OCI-LY3 (cell line): ENCODE results near the gene SLC12A4.

Source experiments
- EZH2phosphoT487 ChIP-seq: fragments of 200-600 bp; shearing (Covaris generic); IDR thresholded peaks from 2 replicates; pipeline ENCODE4 v1.6.1; 2018; ENCODE audit warnings: antibody characterized with exemption, mixed run types, low read depth
- TF ChIP-seq, protein P1 (sequence below): fragments of 200-600, 300-600 bp; sonication (generic); IDR thresholded peaks from 2 replicates; pipeline ENCODE4 v1.5.1; 2014; ENCODE audit warnings: antibody characterized with exemption, low read length, low read depth

DNA sequence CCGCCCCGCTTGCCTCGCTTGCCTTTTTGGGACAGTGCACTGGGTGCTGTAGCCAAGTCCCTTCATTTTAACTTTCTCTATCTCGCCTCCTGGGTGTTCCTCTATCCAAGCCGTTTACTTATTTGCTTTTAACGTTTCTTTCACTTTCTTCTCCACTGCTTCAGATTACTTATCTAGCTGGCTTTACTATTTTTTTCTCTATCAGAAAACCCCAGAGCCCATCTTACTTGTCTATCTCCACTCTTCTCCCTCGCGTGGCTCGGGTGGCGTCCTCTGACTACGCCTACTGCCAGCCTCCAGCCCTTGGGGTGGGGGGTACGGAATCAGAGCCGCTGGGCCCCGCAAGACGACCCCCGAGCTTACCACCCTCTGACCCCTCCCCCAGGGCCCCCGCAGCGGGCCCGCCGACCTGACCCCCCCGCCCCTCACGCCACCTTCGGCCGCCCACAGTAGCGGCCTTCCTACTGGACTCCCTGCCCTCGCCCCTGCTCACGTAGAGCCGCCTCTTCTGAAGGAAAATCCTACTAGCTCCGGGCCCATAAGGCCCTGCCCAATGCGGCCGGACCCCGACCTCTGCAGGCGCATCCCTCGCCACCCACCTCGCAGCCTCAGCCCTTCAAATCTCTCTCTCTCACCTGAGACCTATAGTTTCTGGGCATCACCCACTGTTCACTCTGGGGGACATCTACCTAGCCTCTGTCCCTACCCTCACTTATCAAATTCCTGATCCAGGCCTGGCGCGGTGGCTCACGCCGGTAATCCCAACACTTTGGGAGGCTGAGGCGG lies 1.0 kb upstream of the SLC12A4 start:
- TF ChIP-seq, protein P1, sequence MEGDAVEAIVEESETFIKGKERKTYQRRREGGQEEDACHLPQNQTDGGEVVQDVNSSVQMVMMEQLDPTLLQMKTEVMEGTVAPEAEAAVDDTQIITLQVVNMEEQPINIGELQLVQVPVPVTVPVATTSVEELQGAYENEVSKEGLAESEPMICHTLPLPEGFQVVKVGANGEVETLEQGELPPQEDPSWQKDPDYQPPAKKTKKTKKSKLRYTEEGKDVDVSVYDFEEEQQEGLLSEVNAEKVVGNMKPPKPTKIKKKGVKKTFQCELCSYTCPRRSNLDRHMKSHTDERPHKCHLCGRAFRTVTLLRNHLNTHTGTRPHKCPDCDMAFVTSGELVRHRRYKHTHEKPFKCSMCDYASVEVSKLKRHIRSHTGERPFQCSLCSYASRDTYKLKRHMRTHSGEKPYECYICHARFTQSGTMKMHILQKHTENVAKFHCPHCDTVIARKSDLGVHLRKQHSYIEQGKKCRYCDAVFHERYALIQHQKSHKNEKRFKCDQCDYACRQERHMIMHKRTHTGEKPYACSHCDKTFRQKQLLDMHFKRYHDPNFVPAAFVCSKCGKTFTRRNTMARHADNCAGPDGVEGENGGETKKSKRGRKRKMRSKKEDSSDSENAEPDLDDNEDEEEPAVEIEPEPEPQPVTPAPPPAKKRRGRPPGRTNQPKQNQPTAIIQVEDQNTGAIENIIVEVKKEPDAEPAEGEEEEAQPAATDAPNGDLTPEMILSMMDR: no peak
- TF ChIP-seq EZH2phosphoT487: no peak
